Lower lobe of right lung (tissue), 2 donors: ENCODE measurements around the gene ZCCHC14. TPM values are rescaled to one million over a fixed set of nuclear protein-coding genes. Genes with fewer than 3 reads are reported as not detected.

Experiments used
- ATAC-seq, 2 donors: fragments of 200-7000 bp; cut with Tn5 transposase; one replicate each; pipeline ENCODE4 v1.9.1; 2020 to 2022; ENCODE audit warnings: mild to moderate bottlenecking in 2 of 2, moderate library complexity in 2 of 2
- DNase-seq: peaks from one replicate; pipeline ENCODE4 v3.0.0-alpha.2; 2020
- H3K27ac ChIP-seq: fragments of 200-600 bp; one replicate; pipeline ENCODE4 v1.8.0; 2022
- H3K27me3 ChIP-seq: fragments of 200-600 bp; one replicate; pipeline ENCODE4 v1.8.0; 2022; ENCODE audit warnings: low read depth
- H3K36me3 ChIP-seq: fragments of 200-600 bp; one replicate; pipeline ENCODE4 v1.8.0; 2022; ENCODE audit warnings: mild to moderate bottlenecking
- H3K4me1 ChIP-seq: fragments of 200-600 bp; one replicate; pipeline ENCODE4 v1.8.0; 2022
- H3K4me3 ChIP-seq: fragments of 200-600 bp; one replicate; pipeline ENCODE4 v1.8.0; 2022; ENCODE audit warnings: mild to moderate bottlenecking
- H3K9me3 ChIP-seq: fragments of 200-600 bp; one replicate; pipeline ENCODE4 v1.8.0; 2022
- CTCF ChIP-seq: fragments of 200-600 bp; IDR thresholded peaks from one replicate; pipeline ENCODE4 v1.8.0; 2022; ENCODE audit warnings: antibody characterized with exemption, mild to moderate bottlenecking
- intact Hi-C: fragments of 100-400 bp; cut with DNase I; formaldehyde crosslinking; loops from one replicate; pipeline ENCODE4 v1.11.0; 2022
- total RNA-seq: library from RNA; stranded (reverse); fragmentation: NEBNext Ultra II Directional; extraction: Animal tissue kit (Norgen Biotek cat#: 25700); gene quantifications from one replicate; pipeline ENCODE4 v1.2.1, GENCODE V29; 2021
- donor health status: DM: no; HTN: yes; CAD: no; lungs with severe emphysema.

The ZCCHC14 gene
- total RNA-seq, 1 donor from 2014 or later, result 23.9 TPM

- Histone ChIP-seq H3K27ac (no peak overlapping the region), H3K27me3 (no peaks in the 10 kb centered on the region), H3K36me3 (peaks cover 37% of the 10 kb centered on the region), H3K4me1 (no peaks in the 10 kb centered on the region), H3K9me3 (no peaks in the 10 kb centered on the region), H3K4me3 (no peak overlapping the region)
- intact Hi-C loops, result no loop called here
- no peak for ATAC-seq
- TF ChIP-seq CTCF, result no peak
- no peak for DNase-seq
Measured at GRCh38 chr16:87445486-87445885, 47.3 kb downstream of the ZCCHC14 start.

GRCh38 chr16:87443964-87444363 lies 48.9 kb downstream of the ZCCHC14 start:
- H3K27ac ChIP-seq, result no peak overlapping the region
- ATAC-seq (no peak), DNase-seq (no peak)
- H3K4me3 ChIP-seq, result no peak overlapping the region
- H3K4me1 ChIP-seq, result no peaks in the 10 kb centered on the region
- no peaks in the 10 kb centered on the region for H3K9me3 ChIP-seq
- intact Hi-C loops, result no loop called here
- H3K27me3 ChIP-seq, result no peaks in the 10 kb centered on the region
- peaks cover 37% of the 10 kb centered on the region for H3K36me3 ChIP-seq
- TF ChIP-seq CTCF, result no peak

- Histone ChIP-seq H3K9me3 (no peaks in the 10 kb centered on the region), H3K27ac (no peak overlapping the region), H3K27me3 (no peaks in the 10 kb centered on the region), H3K4me3 (no peak overlapping the region), H3K36me3 (peaks cover 31% of the 10 kb centered on the region), H3K4me1 (no peaks in the 10 kb centered on the region)
- ATAC-seq (no peak), DNase-seq (no peak)
- intact Hi-C loops, result no loop called here
- no peak for TF ChIP-seq CTCF
Measured at GRCh38 chr16:87443016-87443415, 49.8 kb downstream of the ZCCHC14 start.

GRCh38 chr16:87442581-87442966 lies 50.2 kb downstream of the ZCCHC14 start:
- Histone ChIP-seq H3K9me3 (no peaks in the 10 kb centered on the region), H3K4me3 (no peak overlapping the region), H3K36me3 (peaks cover 31% of the 10 kb centered on the region), H3K27ac (no peak overlapping the region), H3K4me1 (no peaks in the 10 kb centered on the region), H3K27me3 (no peaks in the 10 kb centered on the region)
- ATAC-seq (no peak), DNase-seq (no peak)
- intact Hi-C loops, result no loop called here
- no peak for TF ChIP-seq CTCF

- no peak overlapping the region for H3K4me3 ChIP-seq
- H3K36me3 ChIP-seq, result peaks cover 30% of the 10 kb centered on the region
- ATAC-seq (no peak), DNase-seq (no peak)
- intact Hi-C loops, result no loop called here
- no peak for TF ChIP-seq CTCF
- H3K9me3 ChIP-seq, result no peaks in the 10 kb centered on the region
- no peaks in the 10 kb centered on the region for H3K27me3 ChIP-seq
- no peaks in the 10 kb centered on the region for H3K4me1 ChIP-seq
- H3K27ac ChIP-seq, result no peak overlapping the region
Measured at GRCh38 chr16:87441886-87442580, 50.8 kb downstream of the ZCCHC14 start.
